Neural progenitor cell (in vitro differentiated cells): ENCODE data around the gene NDUFS6.

Experiments used
- EZH2 ChIP-seq: fragments of 200-600 bp; sonication (generic); IDR thresholded peaks from 2 replicates; pipeline ENCODE4 v1.6.1; 2017; ENCODE audit warnings: antibody characterized with exemption, mild to moderate bottlenecking, moderate library complexity
- TF ChIP-seq, protein P1 (sequence below): fragments of 200-600 bp; sonication (generic); IDR thresholded peaks from 2 replicates; pipeline ENCODE4 v1.5.1; 2017; ENCODE audit warnings: antibody characterized with exemption, mild to moderate bottlenecking

DNA sequence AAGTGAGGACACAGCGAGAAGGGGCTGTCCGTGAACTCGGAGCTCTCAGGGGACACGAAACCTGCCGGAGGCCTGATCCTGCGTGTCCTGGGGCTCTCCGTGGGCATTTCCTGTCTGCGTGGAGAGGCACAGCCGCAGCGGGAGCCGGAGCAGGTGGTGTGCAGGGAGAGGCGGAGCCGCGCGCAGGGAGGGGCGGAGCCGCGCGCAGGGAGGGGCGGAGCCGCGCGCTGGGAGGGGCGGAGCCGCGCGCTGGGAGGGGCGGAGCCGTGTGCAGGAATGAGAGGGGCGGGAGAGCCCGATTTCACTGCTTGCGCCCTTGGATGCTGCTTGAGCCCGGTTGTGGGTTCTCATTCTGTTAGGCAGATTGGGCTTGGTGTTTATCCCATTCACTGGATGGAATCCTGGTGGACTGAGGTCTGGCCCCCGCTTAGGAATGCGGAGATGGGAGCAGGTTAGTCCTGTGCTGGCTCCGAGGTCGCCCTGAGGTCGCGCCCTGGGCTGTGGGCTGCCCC is 26.7 kb downstream of the NDUFS6 start:
- TF ChIP-seq, protein P1, sequence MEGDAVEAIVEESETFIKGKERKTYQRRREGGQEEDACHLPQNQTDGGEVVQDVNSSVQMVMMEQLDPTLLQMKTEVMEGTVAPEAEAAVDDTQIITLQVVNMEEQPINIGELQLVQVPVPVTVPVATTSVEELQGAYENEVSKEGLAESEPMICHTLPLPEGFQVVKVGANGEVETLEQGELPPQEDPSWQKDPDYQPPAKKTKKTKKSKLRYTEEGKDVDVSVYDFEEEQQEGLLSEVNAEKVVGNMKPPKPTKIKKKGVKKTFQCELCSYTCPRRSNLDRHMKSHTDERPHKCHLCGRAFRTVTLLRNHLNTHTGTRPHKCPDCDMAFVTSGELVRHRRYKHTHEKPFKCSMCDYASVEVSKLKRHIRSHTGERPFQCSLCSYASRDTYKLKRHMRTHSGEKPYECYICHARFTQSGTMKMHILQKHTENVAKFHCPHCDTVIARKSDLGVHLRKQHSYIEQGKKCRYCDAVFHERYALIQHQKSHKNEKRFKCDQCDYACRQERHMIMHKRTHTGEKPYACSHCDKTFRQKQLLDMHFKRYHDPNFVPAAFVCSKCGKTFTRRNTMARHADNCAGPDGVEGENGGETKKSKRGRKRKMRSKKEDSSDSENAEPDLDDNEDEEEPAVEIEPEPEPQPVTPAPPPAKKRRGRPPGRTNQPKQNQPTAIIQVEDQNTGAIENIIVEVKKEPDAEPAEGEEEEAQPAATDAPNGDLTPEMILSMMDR, result no peak
- no peak for TF ChIP-seq EZH2
